OCI-LY1 (cell line): ENCODE data around the gene SPATS2L.

ENCODE experiments used
- H2AFZ ChIP-seq: fragments of 200-600 bp; sonication (generic), shearing (Covaris generic); 2 replicates; pipeline ENCODE4 v1.6.0; 2014; ENCODE audit warnings: antibody characterized with exemption, mild to moderate bottlenecking, low read length
- H3F3A ChIP-seq: fragments of 200-600 bp; sonication (generic), shearing (Covaris generic); 2 replicates; pipeline ENCODE4 v1.6.0; 2014; ENCODE audit warnings: mild to moderate bottlenecking, antibody characterized with exemption, low read length, moderate library complexity; ENCODE audit not compliant: insufficient read depth
- H3K27ac ChIP-seq: fragments of 200-600 bp; sonication (generic); 2 replicates; pipeline ENCODE4 v1.5.1; 2014; ENCODE audit warnings: low read length, mixed run types, mild to moderate bottlenecking, low read depth; ENCODE audit not compliant: poor library complexity, severe bottlenecking
- H3K27me3 ChIP-seq: fragments of 200-600 bp; sonication (generic); 2 replicates; pipeline ENCODE4 v1.6.0; 2014; ENCODE audit warnings: antibody characterized with exemption, mild to moderate bottlenecking, low read length, moderate library complexity; ENCODE audit not compliant: insufficient read depth
- H3K36me3 ChIP-seq: fragments of 200-600 bp; sonication (generic); 2 replicates; pipeline ENCODE4 v1.6.1; 2014; ENCODE audit warnings: mild to moderate bottlenecking, antibody characterized with exemption, low read length, moderate library complexity, mixed read lengths; ENCODE audit not compliant: insufficient read depth
- H3K4me1 ChIP-seq: fragments of 200-600 bp; sonication (generic); 2 replicates; pipeline ENCODE4 v1.5.1; 2014; ENCODE audit warnings: mild to moderate bottlenecking, low read length, moderate library complexity; ENCODE audit not compliant: insufficient read depth, severe bottlenecking
- H3K4me2 ChIP-seq: fragments of 200-600 bp; sonication (generic), shearing (Covaris generic); 2 replicates; pipeline ENCODE4 v1.6.1; 2014; ENCODE audit warnings: low read length
- H3K4me3 ChIP-seq: fragments of 200-600 bp; sonication (generic); 2 replicates; pipeline ENCODE4 v1.5.1; 2014; ENCODE audit warnings: low read length, low read depth, mild to moderate bottlenecking, mixed read lengths; ENCODE audit not compliant: poor library complexity, severe bottlenecking
- H3K79me2 ChIP-seq: fragments of 200-600 bp; shearing (Covaris generic); 2 replicates; pipeline ENCODE4 v1.6.1; 2016; ENCODE audit warnings: mixed run types, low read length, mixed read lengths; ENCODE audit not compliant: insufficient read depth
- H3K9ac ChIP-seq: fragments of 200-600 bp; sonication (generic), shearing (Covaris generic); 2 replicates; pipeline ENCODE4 v1.6.1; 2014; ENCODE audit warnings: mild to moderate bottlenecking, low read length, mixed read lengths
- H3K9me2 ChIP-seq: fragments of 200-600 bp; sonication (generic), shearing (Covaris generic); 2 replicates; pipeline ENCODE4 v1.6.1; 2014; ENCODE audit warnings: low read depth, mild to moderate bottlenecking, low read length, mixed read lengths
- H3K9me3 ChIP-seq: fragments of 200-600 bp; shearing (Covaris generic); 2 replicates; pipeline ENCODE4 v1.6.1; 2014; ENCODE audit warnings: low read length, mixed read lengths
- H4K20me1 ChIP-seq: fragments of 200-600 bp; sonication (generic), shearing (Covaris generic); 2 replicates; pipeline ENCODE4 v1.6.0; 2016; ENCODE audit warnings: mild to moderate bottlenecking, low read length; ENCODE audit not compliant: insufficient read depth
- EZH2 ChIP-seq: fragments of 200-600 bp; sonication (generic), shearing (Covaris generic); IDR thresholded peaks from 2 replicates; pipeline ENCODE4 v1.8.0; 2017; ENCODE audit warnings: borderline replicate concordance, mixed run types, mild to moderate bottlenecking, antibody characterized with exemption, low read length, moderate library complexity, mixed read lengths
- TF ChIP-seq, protein P1 (sequence below): fragments of 200-600 bp; sonication (generic), shearing (Covaris generic); IDR thresholded peaks from 2 replicates; pipeline ENCODE4 v1.5.1; 2017; ENCODE audit warnings: mild to moderate bottlenecking, antibody characterized with exemption, low read length, moderate library complexity, mixed read lengths

SPATS2L gene

DNA sequence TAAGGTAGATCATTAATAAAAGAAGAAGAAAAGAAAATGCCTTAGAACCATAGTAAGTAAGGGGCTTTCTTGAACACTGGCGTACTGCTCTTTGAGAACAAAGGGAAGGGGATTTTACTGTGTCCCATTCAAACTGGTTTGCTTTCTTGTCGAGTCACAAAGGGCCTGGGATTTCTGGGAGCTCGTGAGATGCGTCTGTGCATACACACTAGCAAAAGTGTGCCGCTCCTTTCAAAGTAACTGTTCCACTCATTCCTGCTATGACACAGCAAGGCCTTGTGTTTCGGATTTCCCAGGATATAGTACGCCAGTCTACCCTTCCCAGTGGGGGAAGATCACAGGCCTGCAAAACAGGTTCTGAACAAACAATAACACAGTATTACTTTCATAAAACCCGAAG is 110.4 kb downstream of the SPATS2L start:
- TF ChIP-seq EZH2 = no peak
- TF ChIP-seq, protein P1, sequence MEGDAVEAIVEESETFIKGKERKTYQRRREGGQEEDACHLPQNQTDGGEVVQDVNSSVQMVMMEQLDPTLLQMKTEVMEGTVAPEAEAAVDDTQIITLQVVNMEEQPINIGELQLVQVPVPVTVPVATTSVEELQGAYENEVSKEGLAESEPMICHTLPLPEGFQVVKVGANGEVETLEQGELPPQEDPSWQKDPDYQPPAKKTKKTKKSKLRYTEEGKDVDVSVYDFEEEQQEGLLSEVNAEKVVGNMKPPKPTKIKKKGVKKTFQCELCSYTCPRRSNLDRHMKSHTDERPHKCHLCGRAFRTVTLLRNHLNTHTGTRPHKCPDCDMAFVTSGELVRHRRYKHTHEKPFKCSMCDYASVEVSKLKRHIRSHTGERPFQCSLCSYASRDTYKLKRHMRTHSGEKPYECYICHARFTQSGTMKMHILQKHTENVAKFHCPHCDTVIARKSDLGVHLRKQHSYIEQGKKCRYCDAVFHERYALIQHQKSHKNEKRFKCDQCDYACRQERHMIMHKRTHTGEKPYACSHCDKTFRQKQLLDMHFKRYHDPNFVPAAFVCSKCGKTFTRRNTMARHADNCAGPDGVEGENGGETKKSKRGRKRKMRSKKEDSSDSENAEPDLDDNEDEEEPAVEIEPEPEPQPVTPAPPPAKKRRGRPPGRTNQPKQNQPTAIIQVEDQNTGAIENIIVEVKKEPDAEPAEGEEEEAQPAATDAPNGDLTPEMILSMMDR = no peak
- Histone ChIP-seq H3K27me3 (no peaks in the 10 kb centered on the region), H3K4me2 (no peak overlapping the region), H2AFZ (no peak overlapping the region), H3K9ac (no peak overlapping the region), H3K27ac (no peak overlapping the region), H3K79me2 (no peaks in the 10 kb centered on the region), H3K9me2 (no peaks in the 10 kb centered on the region), H3K36me3 (no peaks in the 10 kb centered on the region; the same call in 1 of the 2 replicates), H3F3A (no peaks in the 10 kb centered on the region), H3K4me3 (no peak overlapping the region), H3K4me1 (no peaks in the 10 kb centered on the region), H3K9me3 (no peaks in the 10 kb centered on the region), H4K20me1 (no peaks in the 10 kb centered on the region)

GRCh38 chr2:200417366-200417765 is 110.9 kb downstream of the SPATS2L start:
- no peak overlapping the region for H3K4me3 ChIP-seq
- H3K79me2 ChIP-seq = no peaks in the 10 kb centered on the region
- H3F3A ChIP-seq = no peaks in the 10 kb centered on the region
- H3K36me3 ChIP-seq = no peaks in the 10 kb centered on the region; the same call in 1 of the 2 replicates
- no peak overlapping the region for H3K27ac ChIP-seq
- H3K9me3 ChIP-seq = no peaks in the 10 kb centered on the region
- no peaks in the 10 kb centered on the region for H3K4me1 ChIP-seq
- H3K9me2 ChIP-seq = no peaks in the 10 kb centered on the region
- H3K9ac ChIP-seq = no peak overlapping the region
- H2AFZ ChIP-seq = no peak overlapping the region
- H4K20me1 ChIP-seq = no peaks in the 10 kb centered on the region
- no peak for TF ChIP-seq EZH2
- TF ChIP-seq, protein P1 = no peak
- H3K27me3 ChIP-seq = no peaks in the 10 kb centered on the region
- H3K4me2 ChIP-seq = no peak overlapping the region

- H3K9ac ChIP-seq = no peak overlapping the region
- H3K79me2 ChIP-seq = no peaks in the 10 kb centered on the region
- H3K4me2 ChIP-seq = no peak overlapping the region
- no peak overlapping the region for H3K27ac ChIP-seq
- no peaks in the 10 kb centered on the region for H3F3A ChIP-seq
- H3K9me2 ChIP-seq = no peaks in the 10 kb centered on the region
- H3K4me3 ChIP-seq = no peak overlapping the region
- no peaks in the 10 kb centered on the region for H3K4me1 ChIP-seq
- no peak overlapping the region for H2AFZ ChIP-seq
- no peaks in the 10 kb centered on the region for H3K9me3 ChIP-seq
- H3K36me3 ChIP-seq = no peaks in the 10 kb centered on the region; the same call in 1 of the 2 replicates
- H4K20me1 ChIP-seq = no peaks in the 10 kb centered on the region
- no peaks in the 10 kb centered on the region for H3K27me3 ChIP-seq
- TF ChIP-seq, protein P1 = no peak
- TF ChIP-seq EZH2 = no peak
These were observed 111.9 kb downstream of the SPATS2L start for GRCh38 chr2:200418399-200418798.
